Measurements from ENCODE around the gene RENBP. TPM values are rescaled to one million over a fixed set of nuclear protein-coding genes. Genes with fewer than 3 reads are reported as not detected.

RENBP gene
- polyA plus RNA-seq, 4 donors = 5.1 to 114 (median 21.9) TPM

DNA sequence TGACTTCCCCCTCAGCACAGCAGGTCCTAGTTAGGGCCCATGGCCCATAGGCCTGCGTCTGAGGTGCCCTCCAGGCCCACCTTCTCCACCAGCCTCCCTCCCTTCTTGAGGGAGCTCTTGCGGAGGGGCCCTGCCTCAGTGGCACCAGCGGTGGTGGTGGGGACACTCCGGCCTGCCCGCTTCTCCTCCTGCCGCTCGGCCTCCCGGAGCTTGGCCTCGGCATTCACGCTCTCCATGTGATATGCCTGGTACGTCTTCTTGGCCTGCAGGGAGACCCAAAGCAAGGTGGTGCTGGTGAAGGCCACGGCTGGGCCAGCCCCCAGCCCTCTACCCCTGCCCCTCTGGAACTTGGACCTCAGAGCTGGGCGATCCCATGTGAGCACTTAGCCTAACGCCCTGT lies 23.9 kb downstream of the RENBP start:
- Histone ChIP-seq H3K4me1 (ENCODE audit: control insufficient read depth in 3 of 3, insufficient read depth in 2 of 3, low read depth in 1 of 3, low read length in 2 of 3) (peaks cover 0 to 16% (median 0%) of the 10 kb centered on the region in 3 donors), H3K27ac (ENCODE audit: low read depth in 1 of 3, low read length in 2 of 3) (no peak overlapping the region), H3K9me3 (ENCODE audit: control insufficient read depth in 2 of 2, insufficient read depth in 1 of 2, low read depth in 1 of 2, low read length in 1 of 2) (no peaks in the 10 kb centered on the region), H3K36me3 (ENCODE audit: control insufficient read depth in 3 of 3, insufficient read depth in 2 of 3, low read depth in 1 of 3, low read length in 3 of 3) (peaks cover 0 to 21% (median 0%) of the 10 kb centered on the region in 3 donors), H3K4me3 (ENCODE audit: low read depth in 1 of 3, low read length in 3 of 3) (no peak overlapping the region), H3K27me3 (ENCODE audit: control insufficient read depth in 3 of 3, insufficient read depth in 3 of 3, low read length in 3 of 3) (no peaks in the 10 kb centered on the region)
- WGBS, 3 donors = 84 to 96% (median 95%) methylated on average over 3 to 14 of the region's 14 CpGs
- no peak for FAIRE-seq
- DNase-seq = no peak

DNA sequence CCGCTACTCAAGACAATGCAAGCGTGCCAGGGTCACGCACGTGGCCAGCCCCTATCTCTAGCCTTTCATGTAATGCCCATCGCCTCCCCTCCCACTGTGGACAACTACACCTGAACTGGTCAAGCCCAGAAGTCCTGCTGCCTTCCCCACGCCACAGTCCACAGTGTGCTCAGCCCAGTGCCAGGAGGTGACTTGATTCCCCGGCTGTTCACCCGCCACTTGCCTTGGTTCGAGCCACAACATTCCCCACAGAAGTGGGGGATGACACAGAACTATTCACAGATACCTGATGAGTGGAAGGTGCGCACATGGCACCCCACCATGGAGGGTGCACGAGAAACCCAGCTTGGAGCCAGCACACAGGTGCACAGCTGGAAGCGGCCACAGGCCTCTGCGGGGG lies 25.2 kb downstream of the RENBP start:
- FAIRE-seq (no peak), DNase-seq (no peak)
- WGBS, 3 donors = 91 to 95% (median 93%) methylated on average over 13 of the region's 13 CpGs
- no peaks in the 10 kb centered on the region for H3K9me3 ChIP-seq (ENCODE audit: control insufficient read depth in 2 of 2, insufficient read depth in 1 of 2, low read depth in 1 of 2, low read length in 1 of 2)
- no peaks in the 10 kb centered on the region for H3K27me3 ChIP-seq (ENCODE audit: control insufficient read depth in 3 of 3, insufficient read depth in 3 of 3, low read length in 3 of 3)
- H3K4me1 ChIP-seq (ENCODE audit: control insufficient read depth in 3 of 3, insufficient read depth in 2 of 3, low read depth in 1 of 3, low read length in 2 of 3) = peaks cover 0 to 5% (median 0%) of the 10 kb centered on the region in 3 donors
- H3K27ac ChIP-seq (ENCODE audit: low read depth in 1 of 3, low read length in 2 of 3) = no peak overlapping the region
- H3K36me3 ChIP-seq (ENCODE audit: control insufficient read depth in 3 of 3, insufficient read depth in 2 of 3, low read depth in 1 of 3, low read length in 3 of 3) = peaks cover 0 to 21% (median 0%) of the 10 kb centered on the region in 3 donors
- no peak overlapping the region for H3K4me3 ChIP-seq (ENCODE audit: low read depth in 1 of 3, low read length in 3 of 3)

DNA sequence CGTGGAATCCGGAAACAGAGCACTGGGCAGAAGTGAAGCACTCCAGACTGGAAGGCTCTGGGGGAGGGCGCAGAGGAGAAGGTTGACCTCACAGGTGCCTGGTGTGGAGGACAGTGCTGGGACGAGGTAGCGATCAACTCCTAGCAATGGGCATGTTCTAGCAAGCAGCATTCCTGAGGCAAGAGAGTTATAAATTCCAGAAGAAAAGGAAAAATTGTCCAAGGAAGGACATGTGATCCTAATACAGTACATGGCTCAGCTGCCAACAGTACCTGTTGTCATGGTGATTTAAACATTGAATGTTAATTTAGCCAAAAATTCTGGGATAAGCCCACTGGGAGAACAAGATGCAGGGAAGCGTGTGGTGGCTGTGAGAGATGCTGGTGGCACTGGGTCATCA lies 26.6 kb downstream of the RENBP start:
- H3K4me1 ChIP-seq (ENCODE audit: control insufficient read depth in 3 of 3, insufficient read depth in 2 of 3, low read depth in 1 of 3, low read length in 2 of 3) = peaks cover 0 to 5% (median 0%) of the 10 kb centered on the region in 3 donors
- H3K27ac ChIP-seq (ENCODE audit: low read depth in 1 of 3, low read length in 2 of 3) = no peak overlapping the region
- FAIRE-seq (no peak), DNase-seq (no peak)
- no peak overlapping the region for H3K4me3 ChIP-seq (ENCODE audit: low read depth in 1 of 3, low read length in 3 of 3)
- WGBS, 3 donors = 79 to 97% (median 91%) methylated on average over 6 of the region's 6 CpGs
- no peaks in the 10 kb centered on the region for H3K9me3 ChIP-seq (ENCODE audit: control insufficient read depth in 2 of 2, insufficient read depth in 1 of 2, low read depth in 1 of 2, low read length in 1 of 2)
- H3K27me3 ChIP-seq (ENCODE audit: control insufficient read depth in 3 of 3, insufficient read depth in 3 of 3, low read length in 3 of 3) = no peaks in the 10 kb centered on the region
- H3K36me3 ChIP-seq (ENCODE audit: control insufficient read depth in 3 of 3, insufficient read depth in 2 of 3, low read depth in 1 of 3, low read length in 3 of 3) = peaks cover 0 to 23% (median 0%) of the 10 kb centered on the region in 3 donors

DNA sequence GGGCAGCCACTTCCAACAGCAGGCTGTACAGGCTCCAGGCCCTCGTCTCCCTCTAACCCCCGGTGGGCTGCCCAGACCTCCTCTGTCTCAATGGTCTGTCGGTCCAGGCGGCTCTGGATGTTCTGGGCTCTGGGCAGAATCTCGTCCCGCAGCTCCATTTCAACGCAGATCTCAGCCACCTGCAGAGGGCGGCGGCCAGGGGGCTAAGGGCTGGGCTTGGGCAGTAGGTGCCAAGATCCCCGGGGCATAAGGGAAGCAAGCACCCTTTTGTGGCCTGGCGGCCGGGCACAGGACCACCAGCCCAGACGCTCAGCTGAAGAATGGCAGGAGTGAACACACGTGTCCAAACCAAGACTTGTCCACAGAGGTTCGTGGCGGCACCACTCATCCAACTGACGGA lies 30.7 kb downstream of the RENBP start:
- H3K36me3 ChIP-seq (ENCODE audit: control insufficient read depth in 3 of 3, insufficient read depth in 2 of 3, low read depth in 1 of 3, low read length in 3 of 3) = peaks cover 0 to 21% (median 2%) of the 10 kb centered on the region in 3 donors
- H3K4me1 ChIP-seq (ENCODE audit: control insufficient read depth in 3 of 3, insufficient read depth in 2 of 3, low read depth in 1 of 3, low read length in 2 of 3) = no peaks in the 10 kb centered on the region
- H3K9me3 ChIP-seq (ENCODE audit: control insufficient read depth in 2 of 2, insufficient read depth in 1 of 2, low read depth in 1 of 2, low read length in 1 of 2) = no peaks in the 10 kb centered on the region
- no peak overlapping the region for H3K27ac ChIP-seq (ENCODE audit: low read depth in 1 of 3, low read length in 2 of 3)
- no peak overlapping the region for H3K4me3 ChIP-seq (ENCODE audit: low read depth in 1 of 3, low read length in 3 of 3)
- 87 to 92% (median 91%) methylated on average over 7 to 17 of the region's 17 CpGs for WGBS, 3 donors
- H3K27me3 ChIP-seq (ENCODE audit: control insufficient read depth in 3 of 3, insufficient read depth in 3 of 3, low read length in 3 of 3) = no peaks in the 10 kb centered on the region
- no peak for FAIRE-seq
- DNase-seq = no peak

DNA sequence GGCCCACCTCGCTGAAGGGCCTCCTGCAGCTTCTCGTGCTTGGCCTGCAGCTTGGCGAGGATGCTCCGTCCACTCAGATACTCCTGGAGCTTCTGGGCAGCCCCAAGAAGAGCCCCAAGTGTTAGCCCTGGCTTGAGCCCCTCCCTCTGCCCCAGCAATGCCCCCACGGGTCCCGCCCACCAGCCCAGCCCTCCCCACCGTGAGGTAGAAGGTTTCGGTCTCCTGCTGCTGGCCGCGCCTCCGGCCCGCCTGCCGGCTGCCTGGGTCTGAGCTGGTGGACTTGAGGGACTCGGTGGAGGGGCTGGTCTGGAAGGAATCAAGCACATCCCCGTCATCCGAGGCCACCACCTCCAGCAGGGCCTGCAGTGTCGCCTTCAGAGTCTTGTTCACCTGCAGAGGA lies 31.2 kb downstream of the RENBP start:
- H3K27me3 ChIP-seq (ENCODE audit: control insufficient read depth in 3 of 3, insufficient read depth in 3 of 3, low read length in 3 of 3) = no peaks in the 10 kb centered on the region
- H3K36me3 ChIP-seq (ENCODE audit: control insufficient read depth in 3 of 3, insufficient read depth in 2 of 3, low read depth in 1 of 3, low read length in 3 of 3) = peaks cover 0 to 22% (median 2%) of the 10 kb centered on the region in 3 donors
- WGBS, 3 donors = 76 to 82% (median 76%) methylated on average over 13 to 17 of the region's 17 CpGs
- FAIRE-seq (no peak), DNase-seq (no peak)
- H3K4me3 ChIP-seq (ENCODE audit: low read depth in 1 of 3, low read length in 3 of 3) = no peak overlapping the region
- H3K27ac ChIP-seq (ENCODE audit: low read depth in 1 of 3, low read length in 2 of 3) = no peak overlapping the region
- no peaks in the 10 kb centered on the region for H3K9me3 ChIP-seq (ENCODE audit: control insufficient read depth in 2 of 2, insufficient read depth in 1 of 2, low read depth in 1 of 2, low read length in 1 of 2)
- H3K4me1 ChIP-seq (ENCODE audit: control insufficient read depth in 3 of 3, insufficient read depth in 2 of 3, low read depth in 1 of 3, low read length in 2 of 3) = no peaks in the 10 kb centered on the region

DNA sequence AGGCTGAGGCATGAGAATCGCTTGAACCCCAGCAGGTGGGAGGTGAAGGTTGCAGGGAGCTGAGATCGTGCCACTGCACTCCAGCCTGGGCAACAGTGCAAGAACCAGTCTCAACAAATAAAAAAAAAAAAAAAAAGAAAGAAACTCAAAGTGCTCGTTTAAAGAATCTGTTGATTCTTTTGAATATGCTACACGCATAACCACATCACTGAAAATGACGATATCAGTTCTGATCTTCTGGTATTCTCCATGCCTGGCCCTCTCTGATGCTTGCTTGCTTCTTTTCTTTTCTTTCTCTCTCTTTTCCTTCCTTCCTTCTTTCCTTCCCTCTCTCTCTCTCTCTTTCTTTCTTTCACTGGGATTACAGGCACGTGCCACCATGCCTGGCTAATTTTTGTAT lies 32.6 kb downstream of the RENBP start:
- Histone ChIP-seq H3K36me3 (ENCODE audit: control insufficient read depth in 3 of 3, insufficient read depth in 2 of 3, low read depth in 1 of 3, low read length in 3 of 3) (peaks cover 0 to 22% (median 2%) of the 10 kb centered on the region in 3 donors), H3K27ac (ENCODE audit: low read depth in 1 of 3, low read length in 2 of 3) (no peak overlapping the region), H3K4me3 (ENCODE audit: low read depth in 1 of 3, low read length in 3 of 3) (no peak overlapping the region), H3K27me3 (ENCODE audit: control insufficient read depth in 3 of 3, insufficient read depth in 3 of 3, low read length in 3 of 3) (no peaks in the 10 kb centered on the region), H3K4me1 (ENCODE audit: control insufficient read depth in 3 of 3, insufficient read depth in 2 of 3, low read depth in 1 of 3, low read length in 2 of 3) (no peaks in the 10 kb centered on the region), H3K9me3 (ENCODE audit: control insufficient read depth in 2 of 2, insufficient read depth in 1 of 2, low read depth in 1 of 2, low read length in 1 of 2) (no peaks in the 10 kb centered on the region)
- DNase-seq (no peak), FAIRE-seq (no peak)
- WGBS, 3 donors = 68 to 88% (median 85%) methylated on average over 6 of the region's 6 CpGs

DNA sequence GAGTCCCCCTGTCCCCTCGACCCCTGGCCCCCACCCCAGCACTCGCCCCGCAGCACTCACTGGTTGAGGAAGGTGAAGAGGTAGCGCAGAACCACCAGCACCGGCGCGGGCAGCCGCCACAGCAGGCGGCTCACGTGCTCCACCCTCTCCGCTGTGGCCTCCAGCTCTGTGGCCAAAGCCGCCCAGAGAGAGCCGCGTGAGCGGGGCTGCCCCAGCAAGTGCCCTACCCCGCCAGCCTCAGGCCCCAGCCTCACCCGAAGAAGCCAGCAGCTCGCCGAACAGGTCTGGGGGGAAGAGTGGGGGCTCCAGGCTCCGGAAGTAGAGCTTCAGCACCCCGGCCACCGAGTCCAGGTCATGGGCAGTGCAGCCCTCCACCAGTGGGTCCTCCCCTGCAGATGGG lies 34.0 kb downstream of the RENBP start:
- Histone ChIP-seq H3K36me3 (ENCODE audit: control insufficient read depth in 3 of 3, insufficient read depth in 2 of 3, low read depth in 1 of 3, low read length in 3 of 3) (peaks cover 0 to 19% (median 2%) of the 10 kb centered on the region in 3 donors), H3K27ac (ENCODE audit: low read depth in 1 of 3, low read length in 2 of 3) (no peak overlapping the region), H3K27me3 (ENCODE audit: control insufficient read depth in 3 of 3, insufficient read depth in 3 of 3, low read length in 3 of 3) (no peaks in the 10 kb centered on the region), H3K9me3 (ENCODE audit: control insufficient read depth in 2 of 2, insufficient read depth in 1 of 2, low read depth in 1 of 2, low read length in 1 of 2) (no peaks in the 10 kb centered on the region), H3K4me3 (ENCODE audit: low read depth in 1 of 3, low read length in 3 of 3) (no peak overlapping the region), H3K4me1 (ENCODE audit: control insufficient read depth in 3 of 3, insufficient read depth in 2 of 3, low read depth in 1 of 3, low read length in 2 of 3) (no peaks in the 10 kb centered on the region)
- WGBS, 3 donors = 95 to 98% (median 96%) methylated on average over 12 to 22 of the region's 22 CpGs
- FAIRE-seq (no peak), DNase-seq (no peak)

DNA sequence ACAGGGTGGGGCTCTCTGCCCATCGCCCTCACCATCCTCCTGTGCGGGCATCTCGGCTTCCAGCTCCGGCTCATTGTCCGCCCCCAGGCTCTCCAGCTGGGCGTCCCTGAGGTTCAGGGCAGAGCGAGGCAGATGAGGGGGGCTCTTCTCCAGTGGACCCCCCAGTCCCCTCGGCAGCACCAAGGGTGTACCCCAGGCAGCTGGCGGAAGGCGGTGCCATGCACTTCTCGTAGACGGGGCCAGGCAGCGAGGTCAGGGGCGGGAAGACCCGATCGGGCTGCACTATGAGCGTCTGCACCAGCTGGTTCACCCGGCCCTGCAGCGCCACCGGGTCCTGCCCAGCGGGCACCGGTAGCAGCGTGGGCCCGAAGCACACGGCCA lies 34.5 kb downstream of the RENBP start:
- no peaks in the 10 kb centered on the region for H3K9me3 ChIP-seq (ENCODE audit: control insufficient read depth in 2 of 2, insufficient read depth in 1 of 2, low read depth in 1 of 2, low read length in 1 of 2)
- FAIRE-seq = no peak
- no peaks in the 10 kb centered on the region for H3K27me3 ChIP-seq (ENCODE audit: control insufficient read depth in 3 of 3, insufficient read depth in 3 of 3, low read length in 3 of 3)
- no peak overlapping the region for H3K27ac ChIP-seq (ENCODE audit: low read depth in 1 of 3, low read length in 2 of 3)
- WGBS, 3 donors = 94 to 98% (median 95%) methylated on average over 16 to 25 of the region's 25 CpGs
- H3K36me3 ChIP-seq (ENCODE audit: control insufficient read depth in 3 of 3, insufficient read depth in 2 of 3, low read depth in 1 of 3, low read length in 3 of 3) = peaks cover 0 to 19% (median 2%) of the 10 kb centered on the region in 3 donors
- no peak overlapping the region for H3K4me3 ChIP-seq (ENCODE audit: low read depth in 1 of 3, low read length in 3 of 3)
- no peak for DNase-seq
- H3K4me1 ChIP-seq (ENCODE audit: control insufficient read depth in 3 of 3, insufficient read depth in 2 of 3, low read depth in 1 of 3, low read length in 2 of 3) = no peaks in the 10 kb centered on the region
